NCI-H510A treated with DMSO at 0.1 percent for 48 hours (cell line): ENCODE results near the gene TWIST2.

Source experiments
- DNase-seq: peaks from one replicate; lab custom pipeline; 2025; lab: John Stamatoyannopoulos, UW

The TWIST2 gene

GRCh38 chr2:238838786-238839327 lies 9.0 kb upstream of the TWIST2 start:
- DNase-seq, result no peak

- no peak for DNase-seq
These were observed 8.5 kb upstream of the TWIST2 start for GRCh38 chr2:238839428-238839827.

GRCh38 chr2:238841542-238842164 lies 6.2 kb upstream of the TWIST2 start:
- no peak for DNase-seq

GRCh38 chr2:238843476-238843875 lies 4.4 kb upstream of the TWIST2 start:
- DNase-seq, result no peak

GRCh38 chr2:238845583-238846377 lies 2.1 kb upstream of the TWIST2 start:
- DNase-seq, result no peak

GRCh38 chr2:238846378-238846627 lies 1.6 kb upstream of the TWIST2 start:
- DNase-seq, result no peak

GRCh38 chr2:238846628-238847418 lies 1.1 kb upstream of the TWIST2 start:
- DNase-seq, result no peak

GRCh38 chr2:238847419-238847801 lies 475 bp upstream of the TWIST2 start:
- no peak for DNase-seq

GRCh38 chr2:238848691-238848975 lies 748 bp downstream of the TWIST2 start:
- no peak for DNase-seq

GRCh38 chr2:238848976-238849853 lies 1.3 kb downstream of the TWIST2 start:
- DNase-seq, result no peak

- DNase-seq, result no peak
These were observed 2.2 kb downstream of the TWIST2 start for GRCh38 chr2:238850091-238850490.

- DNase-seq, result no peak
These were observed 3.1 kb downstream of the TWIST2 start for GRCh38 chr2:238851026-238851425.

- no peak for DNase-seq
These were observed 3.9 kb downstream of the TWIST2 start for GRCh38 chr2:238851761-238852160.

- no peak for DNase-seq
These were observed 4.5 kb downstream of the TWIST2 start for GRCh38 chr2:238852206-238852869.

- no peak for DNase-seq
These were observed 5.3 kb downstream of the TWIST2 start for GRCh38 chr2:238853218-238853617.

- DNase-seq, result no peak
These were observed 5.8 kb downstream of the TWIST2 start for GRCh38 chr2:238853721-238854120.

- DNase-seq, result no peak
These were observed 6.4 kb downstream of the TWIST2 start for GRCh38 chr2:238854246-238854645.

- no peak for DNase-seq
These were observed 6.9 kb downstream of the TWIST2 start for GRCh38 chr2:238854699-238855229.

GRCh38 chr2:238855299-238855698 lies 7.4 kb downstream of the TWIST2 start:
- DNase-seq, result no peak

- DNase-seq, result no peak
These were observed 8.2 kb downstream of the TWIST2 start for GRCh38 chr2:238855891-238856580.
